Body of pancreas (tissue), 4 donors: ENCODE measurements around the gene KEL. TPM values are rescaled to one million over a fixed set of nuclear protein-coding genes. Genes with fewer than 3 reads are reported as not detected.

ENCODE experiments used
- ATAC-seq: fragments of 150-250 bp; one replicate; pipeline ENCODE4 v1.9.1; 2016
- DNase-seq, 4 donors: peaks; one replicate each; pipeline ENCODE4 v3.0.0-alpha.2; 2019
- H3K27ac ChIP-seq, 4 donors: fragments of 200-600 bp; sonication (generic); 1 replicate in 3 of 4; 2 replicates in 1 of 4; pipeline versions ENCODE4 v1.5.1 to v1.6.1; 2016 to 2019; ENCODE audit warnings: mild to moderate bottlenecking in 1 of 4, mixed read lengths in 1 of 4, moderate library complexity in 1 of 4
- H3K27me3 ChIP-seq, 2 donors: fragments of 200-600 bp; sonication (generic); one replicate each; pipeline ENCODE4 v1.6.0; 2016; ENCODE audit warnings: mild to moderate bottlenecking in 1 of 2
- H3K36me3 ChIP-seq, 2 donors: fragments of 200-600 bp; sonication (generic); replicated peaks in 1 of 2; 2 replicates each; pipeline ENCODE4 v1.5.1; 2016; ENCODE audit warnings: low read depth in 2 of 2; ENCODE audit not compliant: insufficient read depth in 1 of 2
- H3K4me1 ChIP-seq: fragments of 200-600 bp; sonication (generic); one replicate; pipeline ENCODE4 v1.6.0; 2016
- H3K4me3 ChIP-seq, 2 donors: fragments of 200-600 bp; sonication (generic); 1 replicate in 1 of 2; 2 replicates in 1 of 2; pipeline ENCODE4 v1.5.1; 2016 to 2019
- H3K9me3 ChIP-seq, 3 donors: fragments of 200-600 bp; sonication (generic); 1 replicate in 2 of 3; 2 replicates in 1 of 3; pipeline ENCODE4 v1.5.1; 2016
- CTCF ChIP-seq, 7 experiments: fragments of 450-650 bp in 4 of 7; fragments of 200-600 bp in 3 of 7; sonication (generic) in 3 of 7; IDR thresholded peaks; one replicate each; pipeline ENCODE4 v1.5.1; 2016 to 2019; ENCODE audit warnings: antibody characterized with exemption in 7 of 7
- POLR2A ChIP-seq, 3 donors: fragments of 450-650 bp; IDR thresholded peaks; one replicate each; pipeline ENCODE4 v1.6.1; 2016; ENCODE audit warnings: antibody characterized with exemption in 3 of 3, mild to moderate bottlenecking in 2 of 3
- WGBS, 2 donors: methylation state at CpG; one replicate each; pipeline ENCODE4 v1.1.5; 2017; 5-methylcytosine and 5-hydroxymethylcytosine counted together
- intact Hi-C: fragments of 100-400 bp; cut with DNase I; formaldehyde crosslinking; loops from one replicate; pipeline ENCODE4 v1.15.1; 2023
- total RNA-seq, 2 donors: library from RNA; depleted of rRNA; stranded (reverse); fragments of >200 nt; gene quantifications; one replicate each; pipeline ENCODE4 v1.1.0, GENCODE V29; 2016

Gene KEL
- total RNA-seq, 2 donors from 2014 or later = 0.33 TPM; not detected in 1

- ATAC-seq = no peak
- Histone ChIP-seq H3K27me3 (no peaks in the 10 kb centered on the region), H3K4me1 (no peaks in the 10 kb centered on the region), H3K9me3 (peaks cover 0 to 3% (median 0%) of the 10 kb centered on the region in 3 donors), H3K27ac (no peak overlapping the region), H3K36me3 (no peaks in the 10 kb centered on the region), H3K4me3 (no peak overlapping the region)
- 73 to 83% methylated on average over 3 of the region's 3 CpGs for WGBS, 2 donors
- no peak for DNase-seq
- TF ChIP-seq POLR2A (IDR thresholded peaks at IDR 0.05) (no peak), CTCF (IDR thresholded peaks at IDR 0.05) (no peak)
- intact Hi-C loops = no loop called here
These were observed 12.5 kb upstream of the KEL start for GRCh38 chr7:142974626-142975025.

DNA sequence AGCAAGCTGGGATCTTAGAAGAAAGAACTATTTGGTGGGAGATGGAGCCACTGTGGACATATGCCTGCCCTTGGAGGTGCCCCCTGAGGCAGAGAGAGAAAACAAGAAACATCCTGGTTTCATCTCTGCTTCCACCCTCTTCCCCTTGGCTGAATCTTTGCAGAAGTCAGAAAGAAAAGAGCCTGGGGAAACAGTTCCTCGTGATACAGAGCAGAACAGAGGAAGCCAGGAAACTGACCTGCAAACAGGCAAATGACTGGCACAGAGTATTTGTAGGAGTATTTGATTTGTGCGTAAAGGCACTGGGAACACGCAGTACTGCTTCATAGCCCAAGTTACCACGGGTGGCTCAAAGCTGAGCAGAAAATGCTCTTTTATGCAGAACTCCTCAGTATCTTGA, 7.0 kb upstream of the KEL start:
- DNase-seq (no peak), ATAC-seq (no peak)
- Histone ChIP-seq H3K36me3 (no peaks in the 10 kb centered on the region), H3K4me1 (no peaks in the 10 kb centered on the region), H3K27me3 (peaks cover 0 to 6% of the 10 kb centered on the region in 2 donors), H3K9me3 (no peaks in the 10 kb centered on the region), H3K4me3 (no peak overlapping the region), H3K27ac (no peak overlapping the region)
- TF ChIP-seq POLR2A (IDR thresholded peaks at IDR 0.05) = no peak
- TF ChIP-seq CTCF (IDR thresholded peaks at IDR 0.05) = no peak
- WGBS, 2 donors = 59 to 66% methylated on average over 4 of the region's 4 CpGs
- intact Hi-C loops = no loop called here

DNA sequence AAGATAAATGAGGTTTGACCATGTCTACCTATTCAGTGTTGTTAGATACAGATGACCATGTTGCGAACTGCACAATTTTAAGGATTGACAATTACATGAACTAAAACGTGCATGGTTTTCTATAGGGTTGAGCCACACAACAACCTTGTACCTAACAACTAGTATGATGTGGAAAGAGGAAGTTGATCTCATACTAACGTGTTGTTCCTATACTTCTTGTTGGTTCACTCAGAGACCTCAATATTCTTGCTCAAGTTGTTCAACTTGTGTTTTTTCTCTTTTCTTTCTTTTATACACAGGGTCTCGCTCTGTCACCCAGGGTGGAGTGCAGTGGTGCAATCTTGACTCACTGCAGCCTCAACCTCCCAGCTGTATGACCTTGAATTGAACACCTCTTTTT, 6.1 kb upstream of the KEL start:
- intact Hi-C loops = no loop called here
- DNase-seq = no peak
- H3K4me3 ChIP-seq = no peak overlapping the region
- H3K4me1 ChIP-seq = peaks cover 3% of the 10 kb centered on the region
- TF ChIP-seq CTCF (IDR thresholded peaks at IDR 0.05) (no peak), POLR2A (IDR thresholded peaks at IDR 0.05) (no peak)
- H3K27ac ChIP-seq = no peak overlapping the region
- H3K9me3 ChIP-seq = no peaks in the 10 kb centered on the region
- ATAC-seq = no peak
- 70% methylated on average over 4 of the region's 4 CpGs for WGBS, 2 donors
- peaks cover 0 to 6% of the 10 kb centered on the region in 2 donors for H3K27me3 ChIP-seq
- H3K36me3 ChIP-seq = no peaks in the 10 kb centered on the region

DNA sequence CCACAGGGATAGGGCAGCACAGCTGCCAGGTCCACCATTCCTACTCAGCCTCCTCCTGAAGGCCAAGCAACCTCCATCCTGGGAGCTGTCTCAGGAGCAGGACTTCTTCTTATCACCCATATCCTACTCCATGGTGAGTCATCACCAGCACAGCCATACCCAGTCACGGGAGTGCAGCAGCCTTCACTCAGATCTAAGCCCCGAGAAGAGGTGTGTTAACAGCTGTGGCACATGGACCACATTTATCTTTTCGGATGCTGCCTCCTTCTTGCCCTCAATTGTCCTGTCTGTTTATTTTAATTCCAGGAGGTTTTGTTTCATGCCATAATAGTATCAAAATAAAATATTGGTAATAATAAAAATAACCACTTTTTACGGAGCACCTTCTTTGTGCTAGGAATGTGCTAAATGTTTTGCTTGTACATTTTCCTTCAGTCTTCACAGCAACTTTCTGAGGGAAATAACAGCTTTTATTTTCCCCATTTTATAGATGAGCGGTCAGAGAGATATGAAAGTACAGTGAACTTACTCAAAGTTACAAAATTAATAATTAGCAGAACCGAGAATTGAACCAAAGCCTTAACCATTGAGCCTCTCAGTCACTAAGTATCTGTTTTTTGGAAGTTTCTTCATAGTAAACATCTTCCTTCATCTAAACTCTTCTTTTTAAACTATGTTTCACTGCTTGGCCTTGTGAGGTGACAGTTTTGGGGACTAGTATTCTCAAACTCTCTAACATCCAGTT, 2.5 kb upstream of the KEL start:
- ATAC-seq = no peak
- intact Hi-C loops = no loop called here
- Histone ChIP-seq H3K27ac (no peak overlapping the region), H3K36me3 (no peaks in the 10 kb centered on the region), H3K27me3 (peaks cover 0 to 6% of the 10 kb centered on the region in 2 donors), H3K9me3 (no peaks in the 10 kb centered on the region), H3K4me1 (peaks cover 8% of the 10 kb centered on the region), H3K4me3 (no peak overlapping the region)
- TF ChIP-seq POLR2A (IDR thresholded peaks at IDR 0.05) (no peak), CTCF (IDR thresholded peaks at IDR 0.05) (no peak)
- DNase-seq = no peak
- 67 to 71% methylated on average over 6 of the region's 6 CpGs for WGBS, 2 donors

- ATAC-seq (no peak), DNase-seq (no peak)
- H3K36me3 ChIP-seq = no peaks in the 10 kb centered on the region
- H3K4me1 ChIP-seq = peaks cover 8% of the 10 kb centered on the region
- H3K27ac ChIP-seq = no peak overlapping the region
- H3K27me3 ChIP-seq = peaks cover 0 to 6% of the 10 kb centered on the region in 2 donors
- no peak for TF ChIP-seq POLR2A (IDR thresholded peaks at IDR 0.05)
- TF ChIP-seq CTCF (IDR thresholded peaks at IDR 0.05) = no peak
- WGBS, 2 donors = 93 to 94% methylated on average over 2 of the region's 2 CpGs
- intact Hi-C loops = no loop called here
- H3K4me3 ChIP-seq = no peak overlapping the region
- H3K9me3 ChIP-seq = no peaks in the 10 kb centered on the region
These were observed 1.8 kb upstream of the KEL start for GRCh38 chr7:142963993-142964392.
